Activated CD4-positive, alpha-beta T cell treated with anti-CD3 and anti-CD28 coated beads, Interleukin-2, amount 50 U/mL, for 1 hour (primary cell): ENCODE results near the gene PPP2R2B.
"Not testable (repeated sequence)": the region's sequence is repeated elsewhere in the genome, so short reads cannot be mapped to it uniquely, and the experiment has no call there.

Source experiments
- DNase-seq: peaks from one replicate; pipeline ENCODE4 v3.0.0-alpha.2; 2020

The PPP2R2B gene

DNA sequence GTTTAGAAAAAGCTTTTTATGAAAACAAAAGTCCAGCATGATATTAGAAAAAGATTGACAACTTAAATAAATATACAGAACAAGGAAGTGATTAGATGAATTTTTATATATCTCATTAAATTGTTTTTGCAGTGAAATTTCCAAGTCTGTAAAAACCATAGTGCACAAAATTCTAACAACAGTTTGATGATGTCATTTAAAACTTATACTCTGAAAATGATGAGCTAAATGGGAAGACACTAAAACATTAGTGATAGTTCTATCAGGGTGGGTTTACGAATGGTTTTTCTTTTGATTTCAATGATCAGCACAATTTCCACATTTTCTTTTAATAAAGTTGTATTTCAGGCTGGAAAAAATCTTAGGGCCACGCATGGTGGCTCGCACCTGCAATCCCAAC is 236.1 kb downstream of the PPP2R2B start:
- no peak for DNase-seq

DNA sequence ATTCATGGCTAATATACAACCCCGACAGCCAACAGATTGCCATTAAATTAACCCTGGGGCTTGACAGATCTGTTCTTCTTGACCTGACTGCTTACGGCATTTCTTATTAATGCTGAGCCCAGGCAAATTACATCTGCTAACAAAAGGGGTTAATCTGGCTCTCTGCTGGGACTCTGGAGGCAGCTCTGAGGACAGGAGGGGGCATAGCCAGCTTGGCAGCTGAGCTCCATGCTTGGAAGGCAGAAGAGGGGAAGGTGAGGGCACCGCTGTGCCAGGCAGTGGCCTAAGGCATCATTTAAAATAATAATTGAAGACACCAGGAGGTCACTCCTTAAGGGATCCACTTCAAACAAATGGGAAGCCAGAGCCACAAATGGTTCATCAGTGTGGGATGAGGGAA is 236.6 kb downstream of the PPP2R2B start:
- no peak for DNase-seq

DNA sequence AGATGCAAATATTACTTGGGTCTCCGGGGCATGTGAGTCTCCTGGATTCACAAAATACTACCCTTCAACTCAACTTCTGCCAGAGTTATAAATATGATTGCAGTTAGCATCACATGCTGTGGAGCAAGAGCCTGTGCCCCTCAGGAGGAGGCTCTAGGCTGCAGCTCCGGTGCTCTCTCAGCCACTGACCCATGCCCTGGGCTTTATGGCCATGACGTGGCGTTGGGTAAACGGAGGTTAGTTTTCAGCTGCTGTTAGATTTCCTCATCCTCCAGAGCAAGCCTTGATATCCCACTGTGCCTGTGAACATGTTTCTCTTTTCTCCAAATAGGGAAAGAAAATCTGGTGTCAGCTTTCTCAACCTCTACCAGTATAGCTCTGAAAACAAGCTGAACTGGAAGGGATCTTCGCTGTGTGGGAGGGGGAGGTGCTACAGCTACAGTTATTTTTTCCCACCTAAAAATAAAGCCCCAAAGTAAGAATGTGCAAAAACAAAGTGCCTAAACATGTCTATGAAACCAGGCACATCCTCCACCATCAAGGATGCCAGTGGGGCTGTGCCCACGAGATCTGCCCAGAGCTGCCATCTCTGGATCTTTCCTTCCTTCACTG is 238.2 kb downstream of the PPP2R2B start:
- no peak for DNase-seq

GRCh38 chr5:146635443-146635842 is 243.1 kb downstream of the PPP2R2B start:
- no peak for DNase-seq

- DNase-seq = no peak
Observed at GRCh38 chr5:146633323-146633764, 245.2 kb downstream of the PPP2R2B start.

- no peak for DNase-seq
Observed at GRCh38 chr5:146632620-146633322, 245.8 kb downstream of the PPP2R2B start.

- no peak for DNase-seq
Observed at GRCh38 chr5:146630472-146630871, 248.1 kb downstream of the PPP2R2B start.

- DNase-seq = no peak
Observed at GRCh38 chr5:146628950-146629349, 249.6 kb downstream of the PPP2R2B start.

DNA sequence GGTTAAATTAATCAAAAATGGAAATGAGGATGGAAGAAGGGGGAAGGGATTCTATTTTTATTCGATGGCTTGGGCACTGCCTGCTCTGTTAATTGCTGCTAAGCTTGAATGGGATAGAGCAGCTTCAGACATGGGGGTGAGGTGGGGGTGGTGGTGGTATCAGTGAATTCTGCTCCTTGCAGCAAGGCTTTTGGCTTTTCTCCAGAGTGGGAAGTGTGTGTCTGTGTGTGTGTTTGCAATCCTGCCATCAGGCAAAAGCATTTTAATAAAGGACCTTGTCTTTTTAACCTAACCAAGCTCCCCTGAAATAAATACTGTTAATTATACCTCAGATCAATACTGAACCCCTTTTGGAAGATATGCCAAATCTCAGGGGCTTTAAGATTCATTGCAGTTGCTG is 251.6 kb downstream of the PPP2R2B start:
- no peak for DNase-seq

DNA sequence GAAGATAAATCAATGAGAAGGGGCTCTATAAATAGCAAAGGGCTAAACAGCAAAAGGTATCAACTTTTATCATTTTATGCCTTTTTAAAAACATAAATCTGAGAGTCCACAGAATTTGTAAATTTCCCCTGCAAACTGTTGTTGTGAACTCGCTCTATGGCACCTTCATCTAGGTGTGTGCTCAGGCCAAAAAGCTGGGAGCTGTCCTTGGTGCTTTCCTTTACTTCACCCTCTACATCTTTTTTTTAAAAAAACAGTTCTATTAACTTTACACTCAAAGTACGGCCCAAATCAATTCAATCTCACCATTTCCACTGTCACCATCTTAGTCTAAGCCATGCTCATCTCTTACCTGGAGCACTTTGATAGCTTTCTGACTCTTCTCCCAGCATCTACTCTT is 254.4 kb downstream of the PPP2R2B start:
- no peak for DNase-seq

DNA sequence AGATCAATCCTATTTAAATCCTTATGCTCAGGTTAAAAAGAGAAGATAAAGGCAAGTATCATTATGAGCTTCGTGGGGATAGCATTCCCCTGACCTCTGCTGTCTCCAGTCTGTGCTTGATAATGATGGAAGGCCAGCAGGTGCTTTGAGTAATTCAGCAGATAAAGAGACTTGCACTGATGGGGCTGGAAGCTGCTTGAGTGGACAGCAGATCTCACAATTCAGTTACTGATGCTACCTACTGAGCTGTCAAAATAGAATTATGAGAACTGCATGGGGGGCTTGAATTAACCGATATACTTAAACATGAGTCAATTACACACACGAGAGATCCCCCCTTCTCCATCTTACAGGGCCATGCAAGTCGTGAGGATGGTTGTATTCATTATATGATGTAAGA is 254.9 kb downstream of the PPP2R2B start:
- no peak for DNase-seq

DNA sequence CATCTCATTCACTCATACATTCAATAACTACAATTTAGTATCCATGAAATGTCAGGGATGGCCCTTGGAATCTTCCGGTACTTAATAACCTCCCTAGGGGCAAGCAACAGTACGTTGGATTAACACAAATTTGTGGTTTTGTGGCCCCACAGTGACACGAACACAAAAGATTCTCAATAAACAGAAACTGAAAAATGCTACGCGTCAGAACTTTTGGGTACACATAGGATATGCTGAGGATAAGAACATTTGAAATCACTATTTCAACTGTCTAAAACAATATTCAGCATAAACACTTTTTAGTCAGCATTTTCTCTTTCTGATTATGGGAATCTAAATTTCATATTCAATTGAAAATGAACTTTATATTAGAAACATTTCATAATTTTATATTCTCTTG is 255.5 kb downstream of the PPP2R2B start:
- no peak for DNase-seq

DNA sequence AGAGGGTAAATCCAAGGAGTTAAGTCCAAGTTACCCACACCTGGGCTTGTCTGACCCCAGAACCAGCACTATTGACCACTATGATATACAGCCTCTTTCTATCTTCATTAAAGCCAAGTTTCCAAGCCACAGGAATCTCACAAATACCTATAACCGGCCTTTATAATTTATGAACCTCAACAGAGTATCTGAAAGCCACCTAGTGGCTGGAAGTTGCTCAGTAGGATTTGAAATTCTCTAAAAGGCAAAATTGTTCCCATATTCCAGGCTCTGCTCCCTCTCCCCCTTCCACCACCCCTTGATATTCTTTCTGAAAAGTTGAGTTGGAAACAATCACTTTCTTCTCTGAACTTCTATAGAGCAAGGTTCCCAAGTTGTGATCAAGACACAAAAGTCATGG is 256.2 kb downstream of the PPP2R2B start:
- no peak for DNase-seq

- no peak for DNase-seq
Observed at GRCh38 chr5:146620669-146621051, 257.9 kb downstream of the PPP2R2B start.

GRCh38 chr5:146620031-146620668 is 258.4 kb downstream of the PPP2R2B start:
- no peak for DNase-seq

- DNase-seq = no peak
Observed at GRCh38 chr5:146618434-146618833, 260.1 kb downstream of the PPP2R2B start.

DNA sequence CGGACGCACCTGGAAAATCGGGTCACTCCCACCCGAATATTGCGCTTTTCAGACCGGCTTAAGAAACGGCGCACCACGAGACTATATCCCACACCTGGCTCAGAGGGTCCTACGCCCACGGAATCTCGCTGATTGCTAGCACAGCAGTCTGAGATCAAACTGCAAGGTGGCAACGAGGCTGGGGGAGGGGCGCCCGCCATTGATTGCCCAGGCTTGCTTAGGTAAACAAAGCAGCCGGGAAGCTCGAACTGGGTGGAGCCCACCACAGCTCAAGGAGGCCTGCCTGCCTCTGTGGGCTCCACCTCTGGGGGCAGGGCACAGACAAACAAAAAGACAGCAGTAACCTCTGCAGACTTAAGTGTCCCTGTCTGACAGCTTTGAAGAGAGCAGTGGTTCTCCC is 268.8 kb downstream of the PPP2R2B start:
- DNase-seq = not testable (repeated sequence)

DNA sequence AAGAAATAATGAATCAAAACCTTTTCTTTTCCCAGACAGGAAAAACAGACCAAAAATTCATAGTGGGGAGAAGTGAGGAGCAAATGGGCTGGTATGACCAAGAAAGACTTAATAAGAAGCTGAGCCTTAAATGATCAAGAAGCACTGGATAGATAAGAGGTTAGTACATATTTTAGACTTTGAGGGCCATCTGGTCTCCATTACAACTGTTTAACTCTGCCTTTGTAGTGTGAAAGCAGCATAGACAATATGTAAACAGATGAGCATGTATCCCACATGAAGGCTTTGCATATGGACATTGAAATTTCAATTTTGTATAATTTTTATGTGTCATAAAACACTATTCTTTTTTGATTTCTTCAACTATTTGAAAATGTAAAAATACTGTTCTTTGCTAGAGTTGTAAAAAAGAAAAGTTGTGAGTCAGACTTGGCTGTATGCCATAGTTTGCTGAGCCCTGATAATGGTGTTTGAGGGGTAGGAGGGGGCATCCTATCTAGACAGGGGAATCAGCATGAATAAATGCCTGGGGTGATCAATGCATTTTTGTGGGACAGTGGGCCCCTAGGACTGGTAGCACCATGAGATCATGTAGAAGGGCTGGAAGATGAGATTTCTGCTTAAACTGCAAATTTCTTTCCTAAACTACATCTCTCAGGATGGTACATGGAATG is 270.8 kb downstream of the PPP2R2B start:
- DNase-seq = no peak

- DNase-seq = no peak
Observed at GRCh38 chr5:146606893-146607292, 271.7 kb downstream of the PPP2R2B start.

GRCh38 chr5:146600376-146600775 is 278.2 kb downstream of the PPP2R2B start:
- no peak for DNase-seq

DNA sequence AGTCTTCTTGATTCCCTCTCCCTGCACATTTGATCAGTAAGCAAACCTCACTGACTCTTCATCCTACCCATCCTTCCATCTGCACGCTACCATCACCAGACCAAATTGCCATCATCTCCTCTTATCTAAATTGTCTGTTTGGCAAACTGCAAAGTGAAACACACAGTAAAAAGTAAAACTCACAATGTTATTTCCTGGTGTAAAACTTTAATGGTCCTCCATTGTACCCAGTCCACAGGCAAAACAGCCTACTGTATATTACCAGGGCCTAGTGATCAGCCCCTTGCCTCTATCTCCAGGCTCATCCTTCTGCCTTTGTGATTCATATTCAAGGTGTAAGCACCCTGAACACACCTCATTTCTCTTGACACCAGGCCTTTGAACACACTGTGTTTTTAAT is 279.3 kb downstream of the PPP2R2B start:
- DNase-seq = no peak

GRCh38 chr5:146595088-146595487 is 283.5 kb downstream of the PPP2R2B start:
- no peak for DNase-seq

DNA sequence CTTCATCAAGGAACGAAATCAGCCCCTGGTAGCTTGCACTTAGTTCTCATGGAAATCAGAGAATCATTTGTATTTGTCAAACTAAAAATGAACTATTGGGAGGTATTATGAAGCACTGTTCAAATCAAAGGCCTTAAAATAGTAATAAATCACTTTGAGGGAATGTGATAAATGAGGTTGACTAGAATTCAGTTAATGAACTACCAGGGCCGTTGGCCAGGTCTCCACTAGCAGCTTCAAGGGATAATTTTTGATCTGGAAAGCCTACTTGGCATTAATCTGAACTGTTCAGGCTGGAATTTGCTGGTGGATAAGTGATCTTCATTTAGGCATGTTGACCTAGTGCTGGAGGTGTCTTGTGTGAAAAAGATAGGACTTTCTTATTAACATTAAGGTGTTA is 286.2 kb downstream of the PPP2R2B start:
- DNase-seq = no peak

- DNase-seq = no peak
Observed at GRCh38 chr5:146589028-146589345, 289.6 kb downstream of the PPP2R2B start.
